Lower leg skin (tissue), 3 donors: ENCODE results near the gene TAP1.

Experiments
- POLR2A ChIP-seq, 2 donors: fragments of 450-650 bp; IDR thresholded peaks; one replicate each; pipeline ENCODE4 v1.6.1; 2016 to 2017; ENCODE audit warnings: antibody characterized with exemption in 2 of 2, mild to moderate bottlenecking in 1 of 2, moderate library complexity in 1 of 2
- TF ChIP-seq, protein P1 (sequence below), 3 donors: fragments of 450-650 bp; IDR thresholded peaks; one replicate each; pipeline ENCODE4 v1.5.1; 2016; ENCODE audit warnings: antibody characterized with exemption in 3 of 3, mild to moderate bottlenecking in 3 of 3, moderate library complexity in 2 of 3

DNA sequence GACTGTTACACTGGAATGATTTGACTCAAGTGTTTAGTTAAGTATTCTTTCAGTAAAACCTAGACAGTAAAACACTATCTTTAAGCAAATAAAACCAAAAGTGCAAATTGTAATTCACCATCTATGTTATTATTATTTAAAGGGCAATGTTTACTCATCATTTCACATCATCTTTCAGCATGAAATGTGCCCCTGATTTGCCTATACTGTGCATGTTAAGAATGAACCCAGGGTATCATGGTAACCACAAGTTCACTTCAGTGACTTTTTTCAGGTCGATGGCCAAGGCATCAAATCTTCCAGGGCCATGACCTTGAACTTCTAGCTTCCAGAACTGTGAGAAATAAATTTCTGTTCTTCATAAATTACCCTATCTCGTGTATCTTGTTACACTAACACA is 34.6 kb downstream of the TAP1 start:
- TF ChIP-seq, protein P1, sequence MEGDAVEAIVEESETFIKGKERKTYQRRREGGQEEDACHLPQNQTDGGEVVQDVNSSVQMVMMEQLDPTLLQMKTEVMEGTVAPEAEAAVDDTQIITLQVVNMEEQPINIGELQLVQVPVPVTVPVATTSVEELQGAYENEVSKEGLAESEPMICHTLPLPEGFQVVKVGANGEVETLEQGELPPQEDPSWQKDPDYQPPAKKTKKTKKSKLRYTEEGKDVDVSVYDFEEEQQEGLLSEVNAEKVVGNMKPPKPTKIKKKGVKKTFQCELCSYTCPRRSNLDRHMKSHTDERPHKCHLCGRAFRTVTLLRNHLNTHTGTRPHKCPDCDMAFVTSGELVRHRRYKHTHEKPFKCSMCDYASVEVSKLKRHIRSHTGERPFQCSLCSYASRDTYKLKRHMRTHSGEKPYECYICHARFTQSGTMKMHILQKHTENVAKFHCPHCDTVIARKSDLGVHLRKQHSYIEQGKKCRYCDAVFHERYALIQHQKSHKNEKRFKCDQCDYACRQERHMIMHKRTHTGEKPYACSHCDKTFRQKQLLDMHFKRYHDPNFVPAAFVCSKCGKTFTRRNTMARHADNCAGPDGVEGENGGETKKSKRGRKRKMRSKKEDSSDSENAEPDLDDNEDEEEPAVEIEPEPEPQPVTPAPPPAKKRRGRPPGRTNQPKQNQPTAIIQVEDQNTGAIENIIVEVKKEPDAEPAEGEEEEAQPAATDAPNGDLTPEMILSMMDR (IDR thresholded peaks at IDR 0.05), result no peak
- TF ChIP-seq POLR2A (IDR thresholded peaks at IDR 0.05), result no peak
